GM10847 (cell line): Measurements from ENCODE around the gene BEND7.

Experiments
- POLR2A ChIP-seq: IDR thresholded peaks from 2 replicates; pipeline ENCODE4 v1.6.1; 2011; ENCODE audit not compliant: insufficient read length; ENCODE audit errors: extremely low read depth

Gene BEND7

DNA sequence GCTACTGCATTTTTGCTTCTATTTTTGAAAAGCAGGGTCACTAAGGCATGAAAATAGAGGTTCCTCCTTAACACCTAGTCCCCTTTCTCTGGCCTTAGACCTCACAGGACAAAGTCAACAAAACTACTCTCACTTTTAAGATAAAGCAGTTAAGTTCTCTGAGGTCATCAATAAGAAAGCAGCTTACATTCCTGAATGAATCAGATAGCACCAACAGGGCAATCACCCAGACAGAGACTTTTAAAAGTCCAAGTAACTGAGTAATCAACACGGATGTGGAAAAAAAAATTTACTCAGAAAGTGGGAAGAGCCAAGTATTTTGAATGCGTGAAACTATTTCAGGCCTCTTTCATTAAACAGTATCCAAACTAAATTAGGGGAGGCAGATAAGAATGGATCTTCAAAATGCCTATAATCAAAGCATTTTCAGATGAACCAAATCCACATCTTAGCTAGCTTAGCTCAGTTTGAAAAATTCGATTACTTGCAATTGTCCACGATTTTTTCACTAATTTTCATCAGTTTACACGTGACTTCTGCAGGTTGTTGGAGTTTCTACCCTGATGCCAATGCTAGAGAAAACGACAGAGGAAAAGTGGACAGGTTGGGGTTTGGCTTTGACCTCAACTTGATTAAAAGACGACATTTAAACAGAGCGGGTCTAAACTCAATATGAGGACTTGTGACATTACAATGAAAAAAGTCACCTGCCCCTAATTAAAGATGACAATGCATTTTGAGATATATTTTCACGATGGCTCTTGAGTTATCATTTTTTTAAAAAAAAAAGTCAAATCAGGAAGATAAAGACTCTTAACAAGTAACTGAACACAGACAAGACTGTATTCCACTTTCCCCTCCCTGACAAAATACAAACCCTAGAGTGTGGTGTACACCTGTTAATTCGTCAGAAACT lies 1.6 kb downstream of the BEND7 start:
- no peak for TF ChIP-seq POLR2A

- TF ChIP-seq POLR2A, result no peak
These were observed 3.2 kb downstream of the BEND7 start for GRCh38 chr10:13525663-13526062.

- no peak for TF ChIP-seq POLR2A
These were observed 7.8 kb downstream of the BEND7 start for GRCh38 chr10:13521026-13521425.

DNA sequence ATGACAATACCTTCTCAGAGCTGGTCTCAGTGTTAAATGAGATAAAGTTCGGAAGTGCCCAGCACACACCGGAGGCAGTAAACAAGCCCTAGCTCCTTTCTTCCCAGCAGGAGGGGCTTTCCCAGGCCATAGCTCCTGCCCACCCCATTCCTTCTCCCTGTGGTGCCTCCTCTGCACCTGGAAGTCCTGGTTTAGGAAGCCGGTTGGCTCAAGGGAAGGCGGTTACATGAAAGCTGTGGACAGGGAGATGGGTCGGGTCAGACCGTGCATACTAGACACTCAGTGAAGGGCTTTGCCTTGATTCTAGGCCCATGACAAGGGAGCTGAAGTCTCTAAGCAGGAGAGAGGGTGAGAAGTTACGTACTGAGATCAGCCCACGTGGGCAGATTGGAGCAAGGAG lies 8.6 kb downstream of the BEND7 start:
- TF ChIP-seq POLR2A, result no peak

GRCh38 chr10:13518076-13518692 lies 10.6 kb downstream of the BEND7 start:
- no peak for TF ChIP-seq POLR2A

DNA sequence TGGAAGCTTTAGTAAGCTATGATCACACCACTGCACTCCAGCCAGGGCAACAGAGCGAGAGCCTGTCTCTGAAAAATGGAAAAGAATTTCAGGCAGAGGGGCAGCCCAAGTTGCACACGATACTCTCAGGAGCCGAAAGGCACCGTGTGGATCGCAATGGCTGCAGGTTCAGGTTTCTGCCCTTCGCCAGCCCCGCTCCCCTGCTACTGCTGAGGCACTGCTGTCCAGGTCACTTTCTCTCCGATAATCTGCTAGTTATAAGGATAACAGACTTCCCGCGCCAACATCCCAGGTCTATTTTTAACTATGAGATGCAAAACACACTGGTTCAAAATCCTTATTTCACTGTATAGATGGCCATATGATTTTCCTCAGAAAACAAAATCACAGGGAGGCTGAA lies 11.1 kb downstream of the BEND7 start:
- no peak for TF ChIP-seq POLR2A

GRCh38 chr10:13516176-13516575 lies 12.6 kb downstream of the BEND7 start:
- TF ChIP-seq POLR2A, result no peak

- no peak for TF ChIP-seq POLR2A
These were observed 13.3 kb downstream of the BEND7 start for GRCh38 chr10:13515467-13515866.

DNA sequence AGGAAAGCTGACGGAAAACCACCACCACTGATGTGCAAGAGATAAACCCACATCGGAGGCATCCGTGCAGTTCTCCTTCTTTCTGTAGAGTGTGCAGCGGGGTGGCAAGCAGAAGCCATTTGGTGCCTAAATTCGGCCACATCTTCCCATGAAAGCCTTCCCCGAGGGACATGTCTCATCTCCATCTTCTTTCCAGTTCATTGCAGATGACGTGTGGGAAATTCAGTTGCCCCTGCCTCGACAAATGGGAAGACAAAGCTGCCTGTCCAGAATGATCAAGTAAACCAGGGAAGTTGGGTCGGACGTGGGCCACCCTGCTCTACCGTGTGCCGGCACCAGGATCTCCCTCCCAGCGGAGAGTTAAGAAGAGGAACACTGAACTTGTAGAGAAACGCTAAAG lies 14.5 kb downstream of the BEND7 start:
- no peak for TF ChIP-seq POLR2A

GRCh38 chr10:13512564-13512963 lies 16.2 kb downstream of the BEND7 start:
- no peak for TF ChIP-seq POLR2A

GRCh38 chr10:13511409-13511808 lies 17.4 kb downstream of the BEND7 start:
- TF ChIP-seq POLR2A, result no peak

- no peak for TF ChIP-seq POLR2A
These were observed 23.6 kb downstream of the BEND7 start for GRCh38 chr10:13505052-13505680.

- no peak for TF ChIP-seq POLR2A
These were observed 24.9 kb downstream of the BEND7 start for GRCh38 chr10:13503745-13504463.

GRCh38 chr10:13502380-13502779 lies 26.4 kb downstream of the BEND7 start:
- no peak for TF ChIP-seq POLR2A

DNA sequence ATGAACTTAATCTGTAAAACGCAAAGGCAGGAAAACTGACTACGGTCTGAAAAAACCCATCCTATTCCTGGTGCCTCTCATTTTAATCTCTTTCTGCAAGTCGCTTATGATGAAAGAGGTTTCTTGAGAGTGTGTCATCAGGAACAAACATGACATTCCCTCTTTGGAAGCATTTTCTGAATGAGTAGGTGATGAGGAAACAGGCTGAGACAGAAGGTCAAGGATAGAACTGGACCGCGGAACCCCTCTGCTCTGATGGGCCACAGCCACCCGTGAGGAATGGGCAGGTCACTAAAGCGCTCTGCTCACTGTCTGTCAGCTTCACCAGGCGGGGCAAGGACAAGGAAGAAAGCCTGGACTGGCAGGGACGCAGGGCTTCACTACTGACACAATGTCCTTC lies 28.6 kb downstream of the BEND7 start:
- no peak for TF ChIP-seq POLR2A
